Kidney (tissue), 14 donors: ENCODE measurements around the gene MACROD1. TPM values are rescaled to one million over a fixed set of nuclear protein-coding genes. Genes with fewer than 3 reads are reported as not detected.

Source experiments
- DNase-seq, 5 donors: peaks; one replicate each; pipeline ENCODE4 v3.0.0-alpha.2; 2013 to 2020
- FAIRE-seq: peaks from 2 replicates; lab custom pipeline; 2012; peaks lifted over from hg19 to GRCh38; lab: Jason Lieb, UNC
- H3K27ac ChIP-seq, 2 donors: one replicate each; pipeline ENCODE4 v1.7.0; 2013; ENCODE audit warnings: low read depth in 2 of 2, low read length in 2 of 2, inconsistent platforms in 1 of 2
- H3K27me3 ChIP-seq: one replicate; pipeline ENCODE4 v1.7.1; 2013; ENCODE audit warnings: low read length, inconsistent platforms; ENCODE audit not compliant: control insufficient read depth, insufficient read depth
- H3K36me3 ChIP-seq, 3 donors: one replicate each; pipeline versions ENCODE4 v1.7.0 to v1.7.1; 2013; ENCODE audit warnings: low read length in 3 of 3, control low read depth in 1 of 3, inconsistent platforms in 1 of 3; ENCODE audit not compliant: insufficient read depth in 3 of 3, control insufficient read depth in 2 of 3
- H3K4me1 ChIP-seq, 3 donors: one replicate each; pipeline versions ENCODE4 v1.7.0 to v1.7.1; 2013; ENCODE audit warnings: low read length in 3 of 3, inconsistent platforms in 1 of 3, low read depth in 1 of 3; ENCODE audit not compliant: control insufficient read depth in 2 of 3, insufficient read depth in 2 of 3
- H3K4me3 ChIP-seq, 3 donors: one replicate each; pipeline versions ENCODE4 v1.7.0 to v1.8.1; 2013; ENCODE audit warnings: low read length in 3 of 3, control low read depth in 1 of 3, inconsistent platforms in 1 of 3
- H3K9ac ChIP-seq, 3 donors: one replicate each; pipeline versions ENCODE4 v1.7.0 to v1.7.1; 2013; ENCODE audit warnings: low read length in 3 of 3, control low read depth in 1 of 3, inconsistent platforms in 1 of 3
- H3K9me3 ChIP-seq, 3 donors: one replicate each; pipeline versions ENCODE4 v1.7.0 to v1.7.1; 2013; ENCODE audit warnings: low read length in 3 of 3, control low read depth in 1 of 3, inconsistent platforms in 1 of 3; ENCODE audit not compliant: control insufficient read depth in 2 of 3, insufficient read depth in 1 of 3
- intact Hi-C: fragments of 100-400 bp; cut with DNase I; formaldehyde crosslinking; loops from one replicate; pipeline ENCODE4 v1.11.1; 2022
- polyA plus RNA-seq: library from polyadenylated mRNA; stranded (reverse); fragments of 350-450 nt; fragmentation: Illumina TruSeq; extraction: RNeasy Lipid Tissue Mini Kit (QIAGEN cat#74804); gene quantifications from one replicate; pipeline ENCODE4 v1.2.3, GENCODE V29; 2014; ENCODE audit warnings: low read depth, low replicate concordance; ENCODE audit not compliant: insufficient read depth
- total RNA-seq: library from RNA; stranded (reverse); fragmentation: NEBNext Ultra II Directional; extraction: Animal tissue kit (Norgen Biotek cat#: 25700); gene quantifications from one replicate; pipeline ENCODE4 v1.2.1, GENCODE V29; 2021
- TF ChIP-seq, protein P1 (sequence below): IDR thresholded peaks from 3 replicates; pipeline ENCODE4 v1.5.1; 2012; ENCODE audit warnings: mild to moderate bottlenecking, moderate library complexity, borderline replicate concordance; ENCODE audit not compliant: insufficient read depth; ENCODE audit errors: extremely low read depth
- donor health status: control.
- donor health status: control.
- donor health status: control.
- donor health status: control.
- donor health status: control.
- donor health status: DM: yes; HTN: yes; CAD: no.
- donor health status: Normal renal cell carcinoma (clear cell type).

MACROD1 gene
- total and polyA plus RNA-seq, 2 donors from 2014 or later = 27.8 to 176 TPM

DNA sequence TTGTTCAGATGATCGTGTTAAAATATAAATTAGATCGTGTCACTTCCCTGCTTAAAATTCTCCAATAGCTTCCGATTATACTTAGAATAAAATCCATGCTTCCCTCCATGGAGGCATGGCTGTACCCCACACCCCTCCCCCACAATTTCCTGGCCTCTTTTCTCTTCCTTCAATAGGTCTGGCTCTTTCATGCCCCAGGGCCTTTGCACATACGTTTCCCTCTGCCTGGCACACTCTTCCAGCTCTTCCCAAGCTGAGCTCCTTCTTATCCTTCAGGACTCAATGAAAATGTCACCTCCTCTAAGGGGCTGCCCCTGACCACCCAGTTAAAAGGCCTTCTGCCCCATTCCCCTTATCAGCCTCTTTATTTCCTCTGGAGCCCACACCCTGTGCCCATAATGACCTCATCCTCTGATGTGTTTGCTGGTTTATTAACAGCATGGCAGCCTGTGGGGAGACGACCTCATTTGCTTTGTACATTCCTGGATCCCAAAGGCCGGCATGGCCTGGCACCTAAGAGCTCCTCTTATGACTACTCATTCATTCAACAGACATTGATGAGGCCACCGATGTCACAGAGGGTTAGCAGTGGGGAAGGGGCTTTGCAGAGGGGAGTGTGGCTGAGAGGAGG is 139.2 kb downstream of the MACROD1 start:
- H3K4me1 ChIP-seq = peaks cover 0 to 6% (median 0%) of the 10 kb centered on the region in 3 donors
- no peak overlapping the region for H3K9ac ChIP-seq
- H3K4me3 ChIP-seq = no peak overlapping the region
- TF ChIP-seq, protein P1, sequence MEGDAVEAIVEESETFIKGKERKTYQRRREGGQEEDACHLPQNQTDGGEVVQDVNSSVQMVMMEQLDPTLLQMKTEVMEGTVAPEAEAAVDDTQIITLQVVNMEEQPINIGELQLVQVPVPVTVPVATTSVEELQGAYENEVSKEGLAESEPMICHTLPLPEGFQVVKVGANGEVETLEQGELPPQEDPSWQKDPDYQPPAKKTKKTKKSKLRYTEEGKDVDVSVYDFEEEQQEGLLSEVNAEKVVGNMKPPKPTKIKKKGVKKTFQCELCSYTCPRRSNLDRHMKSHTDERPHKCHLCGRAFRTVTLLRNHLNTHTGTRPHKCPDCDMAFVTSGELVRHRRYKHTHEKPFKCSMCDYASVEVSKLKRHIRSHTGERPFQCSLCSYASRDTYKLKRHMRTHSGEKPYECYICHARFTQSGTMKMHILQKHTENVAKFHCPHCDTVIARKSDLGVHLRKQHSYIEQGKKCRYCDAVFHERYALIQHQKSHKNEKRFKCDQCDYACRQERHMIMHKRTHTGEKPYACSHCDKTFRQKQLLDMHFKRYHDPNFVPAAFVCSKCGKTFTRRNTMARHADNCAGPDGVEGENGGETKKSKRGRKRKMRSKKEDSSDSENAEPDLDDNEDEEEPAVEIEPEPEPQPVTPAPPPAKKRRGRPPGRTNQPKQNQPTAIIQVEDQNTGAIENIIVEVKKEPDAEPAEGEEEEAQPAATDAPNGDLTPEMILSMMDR = no peak
- no peak overlapping the region for H3K27ac ChIP-seq
- no peaks in the 10 kb centered on the region for H3K27me3 ChIP-seq
- no peak for FAIRE-seq
- intact Hi-C loops = no loop called here
- no peaks in the 10 kb centered on the region for H3K36me3 ChIP-seq
- no peak for DNase-seq
- no peaks in the 10 kb centered on the region for H3K9me3 ChIP-seq

DNA sequence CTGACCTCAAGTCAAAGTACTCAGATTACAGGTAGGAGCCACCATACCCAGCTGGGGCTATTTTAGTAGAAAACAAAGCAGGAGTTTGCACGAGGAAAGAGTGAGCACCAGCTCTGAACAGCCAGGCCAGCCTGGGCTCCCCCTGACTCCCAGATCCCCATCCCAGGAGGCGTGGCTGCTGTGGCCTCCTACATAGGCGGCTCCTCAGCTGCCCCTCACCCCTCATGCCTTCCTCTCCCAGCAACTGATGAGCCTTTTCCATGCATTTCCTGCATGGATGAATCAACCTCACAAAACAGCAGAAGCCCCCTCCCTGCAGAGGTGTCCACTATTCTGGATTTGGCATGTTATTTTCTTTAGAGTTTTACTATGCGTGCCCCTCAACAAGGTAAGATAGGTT is 140.7 kb downstream of the MACROD1 start:
- Histone ChIP-seq H3K4me1 (peaks cover 0 to 9% (median 3%) of the 10 kb centered on the region in 3 donors), H3K9me3 (no peaks in the 10 kb centered on the region), H3K9ac (no peak overlapping the region), H3K36me3 (no peaks in the 10 kb centered on the region), H3K27me3 (no peaks in the 10 kb centered on the region), H3K4me3 (no peak overlapping the region), H3K27ac (no peak overlapping the region)
- TF ChIP-seq, protein P1 = no peak
- DNase-seq = peak in 2 of 5 donors; percentile 38 to 58
- no peak for FAIRE-seq
- intact Hi-C loops = no loop called here

DNA sequence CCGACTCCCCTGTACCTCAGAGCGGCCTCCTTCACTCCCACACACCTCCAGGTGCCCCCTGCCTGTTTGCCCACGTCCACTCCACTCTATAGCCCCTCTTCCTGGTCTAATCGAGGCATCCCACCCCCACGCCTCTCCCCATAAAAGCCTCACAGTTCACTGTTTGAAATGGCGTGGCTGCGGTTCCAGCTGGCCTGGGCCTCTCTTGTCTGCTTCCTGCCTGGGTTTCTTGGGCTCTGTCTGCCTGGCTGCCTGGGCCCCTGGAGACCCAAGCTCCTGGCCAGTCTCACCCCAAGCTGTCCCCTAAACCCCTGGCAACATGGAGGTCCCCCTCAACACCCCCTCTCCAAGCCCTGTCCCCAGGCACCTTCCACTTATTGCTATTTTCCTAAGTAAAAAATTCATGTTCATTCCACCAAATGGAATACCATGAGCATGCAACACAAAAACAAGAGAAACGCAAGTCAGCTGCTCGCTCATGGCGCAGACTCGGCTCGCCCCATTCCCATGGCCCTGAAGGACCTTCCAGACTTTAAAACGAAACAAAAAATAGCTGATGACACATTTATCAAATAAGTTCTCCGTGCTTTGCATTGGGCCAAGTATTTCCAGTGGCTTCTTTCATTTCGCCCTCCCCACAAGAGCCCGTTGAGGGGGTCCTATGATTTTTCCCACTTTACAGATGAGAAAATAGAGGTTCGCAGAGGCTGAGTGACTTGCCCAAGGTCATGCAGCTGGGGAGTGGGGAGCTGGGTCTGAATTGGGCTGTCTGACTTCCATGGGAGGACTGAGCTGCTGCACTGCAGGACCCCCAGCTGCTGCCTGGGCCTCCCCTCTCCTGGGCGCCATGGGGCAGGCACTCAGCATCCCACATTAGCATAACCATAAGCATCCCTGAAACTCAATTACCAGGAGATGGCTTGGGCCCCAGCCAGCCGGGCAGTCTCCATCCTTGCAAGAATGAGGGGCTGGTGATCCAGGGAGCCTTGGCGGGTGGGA is 141.9 kb downstream of the MACROD1 start:
- DNase-seq (peak in 1 of 5 donors; percentile 56), FAIRE-seq (no peak)
- Histone ChIP-seq H3K36me3 (no peaks in the 10 kb centered on the region), H3K4me3 (no peak overlapping the region), H3K4me1 (peaks cover 0 to 15% (median 4%) of the 10 kb centered on the region in 3 donors), H3K9me3 (no peaks in the 10 kb centered on the region), H3K9ac (no peak overlapping the region), H3K27ac (peak overlapping the region in 1 of 2 donors; percentile 9), H3K27me3 (no peaks in the 10 kb centered on the region)
- TF ChIP-seq, protein P1 = no peak
- intact Hi-C loops = no loop called here
